ENCODE results near the gene IL2RG. TPM values are rescaled to one million over a fixed set of nuclear protein-coding genes. Genes with fewer than 3 reads are reported as not detected.

The IL2RG gene
- total RNA-seq, 2 donors from 2014 or later = not detected

DNA sequence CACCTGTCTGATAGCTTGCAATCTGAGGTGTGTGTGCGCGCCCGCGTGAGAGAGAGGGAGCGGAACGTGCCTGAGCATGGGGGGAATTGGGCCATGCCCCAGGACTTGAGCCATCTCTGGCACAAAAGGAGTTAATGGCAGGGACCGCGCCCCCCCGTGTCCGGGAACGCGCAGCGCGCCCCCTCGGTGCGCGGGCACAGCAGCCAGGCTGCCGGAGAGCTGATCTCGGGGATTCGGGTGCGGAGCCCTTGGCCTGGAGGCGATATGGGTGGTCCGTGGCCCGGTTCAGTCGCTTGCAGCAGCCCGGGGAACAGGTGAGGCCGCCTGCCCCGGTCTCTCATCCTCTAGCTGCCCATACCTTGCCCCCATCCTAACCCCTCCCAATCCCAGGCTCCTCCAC, 33.3 kb upstream of the IL2RG start, which contains the start of gene NLGN3:
TSS of gene NLGN3 (plus strand) at position 191 of the 400 bp plus-strand sequence. CDS start 2,909 bp downstream, outside the sequence.
- Mint-ChIP-seq H3K27ac (no peak within 1 kb of the TSS), H3K4me3 (peak within 1 kb of the TSS; percentile 25), H3K36me3 (ENCODE audit: low read depth) (peaks cover 16% of the 10 kb centered on the region), H3K27me3 (ENCODE audit: insufficient read depth) (peaks cover 6% of the 10 kb centered on the region), H3K9me3 (peaks cover 54% of the 10 kb centered on the region), H3K4me1 (peaks cover 7% of the 10 kb centered on the region)
- Histone ChIP-seq H3K36me3 (ENCODE audit: control insufficient read depth, insufficient read depth, low read length) (no peaks in the 10 kb centered on the region), H3K4me3 (ENCODE audit: low read length) (peak within 1 kb of the TSS; percentile 69), H3K4me1 (ENCODE audit: control insufficient read depth, insufficient read depth, low read length) (no peaks in the 10 kb centered on the region), H3K9me3 (ENCODE audit: control insufficient read depth, low read length) (no peaks in the 10 kb centered on the region), H3K27me3 (ENCODE audit: control insufficient read depth, insufficient read depth, low read length, poor library complexity, severe bottlenecking) (no peaks in the 10 kb centered on the region), H3K27ac (ENCODE audit: low read depth, low read length) (peak within 1 kb of the TSS; percentile 32), H3K9ac (ENCODE audit: extremely low read depth, low read length, poor library complexity, severe bottlenecking) (no peak within 1 kb of the TSS)
- peak; percentile 66 for DNase-seq
- WGBS, 2 experiments (ENCODE audit: insufficient coverage in 1 of 2, insufficient read length in 1 of 2) = 4% methylated on average over 27 of the region's 28 CpGs; no CpG with 5 or more reads in 1 of the 2 experiments
- TF ChIP-seq CTCF (conservative IDR thresholded peaks at IDR 0.05) = no peak

DNA sequence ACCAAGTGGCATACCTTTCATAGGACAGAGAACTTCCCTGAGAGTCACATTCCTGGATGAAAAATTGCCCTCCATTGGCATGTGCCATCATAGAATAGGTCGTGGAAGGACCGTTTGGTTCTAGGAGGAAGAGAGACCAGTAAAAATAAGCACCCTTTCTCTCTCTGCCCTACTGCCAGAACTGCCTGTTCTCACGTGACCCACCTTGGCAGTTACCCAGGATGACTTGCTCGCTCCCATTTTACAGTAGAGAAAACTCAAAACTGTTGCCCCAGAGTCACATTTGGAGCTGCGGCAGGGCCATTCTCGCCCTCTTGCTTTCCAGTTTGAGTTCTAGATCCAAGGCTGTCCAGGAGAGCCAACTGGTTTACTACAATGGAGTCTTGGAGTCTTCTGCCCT, 32.1 kb upstream of the IL2RG start:
- Histone ChIP-seq H3K36me3 (ENCODE audit: control insufficient read depth, insufficient read depth, low read length) (peaks cover 3% of the 10 kb centered on the region), H3K27me3 (ENCODE audit: control insufficient read depth, insufficient read depth, low read length, poor library complexity, severe bottlenecking) (no peaks in the 10 kb centered on the region), H3K9me3 (ENCODE audit: control insufficient read depth, low read length) (no peaks in the 10 kb centered on the region), H3K4me3 (ENCODE audit: low read length) (no peak overlapping the region), H3K4me1 (ENCODE audit: control insufficient read depth, insufficient read depth, low read length) (no peaks in the 10 kb centered on the region), H3K27ac (ENCODE audit: low read depth, low read length) (no peak overlapping the region), H3K9ac (ENCODE audit: extremely low read depth, low read length, poor library complexity, severe bottlenecking) (no peak overlapping the region)
- Mint-ChIP-seq H3K4me1 (peaks cover 7% of the 10 kb centered on the region), H3K9me3 (peaks cover 60% of the 10 kb centered on the region), H3K4me3 (no peak overlapping the region), H3K36me3 (ENCODE audit: low read depth) (peaks cover 27% of the 10 kb centered on the region), H3K27ac (no peak overlapping the region), H3K27me3 (ENCODE audit: insufficient read depth) (peaks cover 6% of the 10 kb centered on the region)
- DNase-seq = no peak
- TF ChIP-seq CTCF (conservative IDR thresholded peaks at IDR 0.05) = no peak
- 92 to 93% methylated on average over 4 to 6 of the region's 6 CpGs for WGBS, 2 experiments (ENCODE audit: insufficient coverage in 1 of 2, insufficient read length in 1 of 2)

DNA sequence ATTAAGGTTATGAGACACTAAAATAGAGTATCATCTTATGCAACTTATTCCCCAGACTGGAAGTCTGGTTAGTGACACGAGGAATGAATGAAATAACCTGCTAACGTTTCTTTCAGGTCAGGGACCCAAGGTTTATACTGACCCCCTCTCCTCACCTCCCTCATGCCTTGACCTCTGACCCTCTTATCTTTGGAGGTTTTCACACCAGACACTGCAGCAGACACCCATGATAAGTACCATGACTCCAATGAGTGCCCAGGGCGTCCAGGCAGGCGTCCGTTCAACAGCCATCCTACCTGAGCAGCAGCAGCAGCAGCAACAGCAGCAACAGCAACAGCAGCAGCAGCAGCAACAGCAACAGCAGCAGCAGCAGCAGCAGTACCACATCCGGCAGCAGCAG, 29.1 kb upstream of the IL2RG start:
- H3K4me1 ChIP-seq (ENCODE audit: control insufficient read depth, insufficient read depth, low read length) = no peaks in the 10 kb centered on the region
- H3K27ac ChIP-seq (ENCODE audit: low read depth, low read length) = no peak overlapping the region
- Mint-ChIP-seq H3K27ac (no peak overlapping the region), H3K4me3 (no peak overlapping the region), H3K9me3 (peaks cover 69% of the 10 kb centered on the region), H3K27me3 (ENCODE audit: insufficient read depth) (peaks cover 6% of the 10 kb centered on the region), H3K36me3 (ENCODE audit: low read depth) (peaks cover 54% of the 10 kb centered on the region), H3K4me1 (no peaks in the 10 kb centered on the region)
- H3K36me3 ChIP-seq (ENCODE audit: control insufficient read depth, insufficient read depth, low read length) = peaks cover 6% of the 10 kb centered on the region
- H3K9ac ChIP-seq (ENCODE audit: extremely low read depth, low read length, poor library complexity, severe bottlenecking) = no peak overlapping the region
- WGBS, 2 experiments (ENCODE audit: insufficient coverage in 1 of 2, insufficient read length in 1 of 2) = 95 to 100% methylated on average over 2 to 6 of the region's 6 CpGs
- H3K27me3 ChIP-seq (ENCODE audit: control insufficient read depth, insufficient read depth, low read length, poor library complexity, severe bottlenecking) = no peaks in the 10 kb centered on the region
- no peaks in the 10 kb centered on the region for H3K9me3 ChIP-seq (ENCODE audit: control insufficient read depth, low read length)
- H3K4me3 ChIP-seq (ENCODE audit: low read length) = no peak overlapping the region
- no peak for TF ChIP-seq CTCF (conservative IDR thresholded peaks at IDR 0.05)
- DNase-seq = no peak
